GM19043 (cell line): ENCODE measurements around the gene ALG12.

Experiments used
- ATAC-seq: cut with Tn5 transposase; IDR thresholded peaks from one replicate; pipeline ENCODE4 v1.9.1; 2021; ENCODE audit warnings: low read depth; ENCODE audit not compliant: unreplicated experiment

Gene ALG12

GRCh38 chr22:49958366-49958921, 40.2 kb upstream of the ALG12 start:
- no peak for ATAC-seq

GRCh38 chr22:49957826-49958365, 39.7 kb upstream of the ALG12 start:
- ATAC-seq, result no peak

- ATAC-seq, result no peak
Measured at GRCh38 chr22:49956914-49957825, 38.9 kb upstream of the ALG12 start.

GRCh38 chr22:49956418-49956770, 38.2 kb upstream of the ALG12 start:
- ATAC-seq, result no peak

GRCh38 chr22:49955581-49956417, 37.6 kb upstream of the ALG12 start:
- no peak for ATAC-seq

- ATAC-seq, result no peak
Measured at GRCh38 chr22:49954991-49955580, 36.8 kb upstream of the ALG12 start.

GRCh38 chr22:49954354-49954753, 36.1 kb upstream of the ALG12 start:
- no peak for ATAC-seq

GRCh38 chr22:49953680-49954344, 35.6 kb upstream of the ALG12 start:
- no peak for ATAC-seq

GRCh38 chr22:49953027-49953679, 34.9 kb upstream of the ALG12 start:
- no peak for ATAC-seq

GRCh38 chr22:49951986-49952896, 34.0 kb upstream of the ALG12 start:
- ATAC-seq, result no peak

GRCh38 chr22:49951678-49951985, 33.4 kb upstream of the ALG12 start:
- ATAC-seq, result no peak

- no peak for ATAC-seq
Measured at GRCh38 chr22:49951000-49951677, 32.9 kb upstream of the ALG12 start.

- no peak for ATAC-seq
Measured at GRCh38 chr22:49950396-49950994, 32.3 kb upstream of the ALG12 start.

GRCh38 chr22:49949914-49950292, 31.7 kb upstream of the ALG12 start:
- ATAC-seq, result no peak

- ATAC-seq, result no peak
Measured at GRCh38 chr22:49948958-49949913, 31.0 kb upstream of the ALG12 start.

- no peak for ATAC-seq
Measured at GRCh38 chr22:49948116-49948957, 30.1 kb upstream of the ALG12 start.
